ENCODE data around the gene P2RY11. TPM values are rescaled to one million over a fixed set of nuclear protein-coding genes. Genes with fewer than 3 reads are reported as not detected.

The P2RY11 gene
- total RNA-seq, 2 donors from 2014 or later: 2.9 to 3.6 TPM

GRCh38 chr19:10113964-10114650 lies 2.6 kb downstream of the P2RY11 start:
- H3K27me3 ChIP-seq: no peaks in the 10 kb centered on the region
- peaks cover 25% of the 10 kb centered on the region for H3K4me1 ChIP-seq
- no peak for TF ChIP-seq POLR2A (IDR thresholded peaks at IDR 0.05)
- TF ChIP-seq CTCF (IDR thresholded peaks at IDR 0.05): no peak
- no peaks in the 10 kb centered on the region for H3K9me3 ChIP-seq
- H3K4me3 ChIP-seq: no peak overlapping the region
- intact Hi-C loops (cut with DNase I): loop anchor here (5.0 kb wide), 1 partner anchor 187 kb away; no protein-coding TSS in a partner anchor
- DNase-seq: peak in 1 of 4 donors; percentile 40
- H3K27ac ChIP-seq: no peak overlapping the region
- ATAC-seq: peak; percentile 5
- 80 to 88% methylated on average over 10 to 32 of the region's 43 CpGs for WGBS, 2 donors
- peaks cover 24 to 44% of the 10 kb centered on the region in 2 donors for H3K36me3 ChIP-seq (replicated peaks in 1 of 2; ENCODE audit: insufficient read depth in 1 of 2, low read depth in 2 of 2)

GRCh38 chr19:10114651-10115391 lies 3.3 kb downstream of the P2RY11 start:
- ATAC-seq: no peak
- TF ChIP-seq POLR2A (IDR thresholded peaks at IDR 0.05): no peak
- Histone ChIP-seq H3K36me3 (replicated peaks in 1 of 2; ENCODE audit: insufficient read depth in 1 of 2, low read depth in 2 of 2) (peaks cover 22 to 40% of the 10 kb centered on the region in 2 donors), H3K27ac (no peak overlapping the region), H3K4me1 (peaks cover 26% of the 10 kb centered on the region), H3K9me3 (no peaks in the 10 kb centered on the region), H3K4me3 (no peak overlapping the region), H3K27me3 (no peaks in the 10 kb centered on the region)
- no peak for DNase-seq
- 70 to 81% methylated on average over 8 to 21 of the region's 26 CpGs for whole genome bisulfite sequencing, 2 donors
- intact Hi-C loops (cut with DNase I): loop anchor here (5.0 kb wide), 1 partner anchor 188 kb away; no protein-coding TSS in a partner anchor

GRCh38 chr19:10115392-10116084 lies 4.0 kb downstream of the P2RY11 start:
- Histone ChIP-seq H3K36me3 (replicated peaks in 1 of 2; ENCODE audit: insufficient read depth in 1 of 2, low read depth in 2 of 2) (peaks cover 18 to 33% of the 10 kb centered on the region in 2 donors), H3K27ac (no peak overlapping the region), H3K4me1 (peaks cover 26% of the 10 kb centered on the region), H3K4me3 (no peak overlapping the region), H3K27me3 (no peaks in the 10 kb centered on the region), H3K9me3 (no peaks in the 10 kb centered on the region)
- DNase-seq: no peak
- no peak for ATAC-seq
- intact Hi-C loops (cut with DNase I): no loop called here
- TF ChIP-seq CTCF (IDR thresholded peaks at IDR 0.05) (no peak), POLR2A (IDR thresholded peaks at IDR 0.05) (no peak)
- WGBS, 2 donors: 83% methylated on average over 14 to 37 of the region's 45 CpGs

GRCh38 chr19:10116085-10116865 lies 4.8 kb downstream of the P2RY11 start:
- no peak for DNase-seq
- peaks cover 13 to 26% of the 10 kb centered on the region in 2 donors for H3K36me3 ChIP-seq (replicated peaks in 1 of 2; ENCODE audit: insufficient read depth in 1 of 2, low read depth in 2 of 2)
- H3K4me3 ChIP-seq: no peak overlapping the region
- 82 to 94% methylated on average over 24 to 35 of the region's 35 CpGs for WGBS, 2 donors
- H3K27me3 ChIP-seq: no peaks in the 10 kb centered on the region
- peaks cover 26% of the 10 kb centered on the region for H3K4me1 ChIP-seq
- no peak for ATAC-seq
- TF ChIP-seq POLR2A (IDR thresholded peaks at IDR 0.05) (no peak), CTCF (IDR thresholded peaks at IDR 0.05) (no peak)
- H3K9me3 ChIP-seq: no peaks in the 10 kb centered on the region
- intact Hi-C loops (cut with DNase I): no loop called here
- H3K27ac ChIP-seq: no peak overlapping the region

Data from body of pancreas (tissue), 4 donors.